Kidney tubule cell (primary cell): ENCODE data around the gene UBAP2L.

Source experiments
- DNase-seq: peaks from one replicate; pipeline ENCODE4 v3.0.0-alpha.2; 2018; ENCODE audit warnings: low spot score

The UBAP2L gene, protein sequence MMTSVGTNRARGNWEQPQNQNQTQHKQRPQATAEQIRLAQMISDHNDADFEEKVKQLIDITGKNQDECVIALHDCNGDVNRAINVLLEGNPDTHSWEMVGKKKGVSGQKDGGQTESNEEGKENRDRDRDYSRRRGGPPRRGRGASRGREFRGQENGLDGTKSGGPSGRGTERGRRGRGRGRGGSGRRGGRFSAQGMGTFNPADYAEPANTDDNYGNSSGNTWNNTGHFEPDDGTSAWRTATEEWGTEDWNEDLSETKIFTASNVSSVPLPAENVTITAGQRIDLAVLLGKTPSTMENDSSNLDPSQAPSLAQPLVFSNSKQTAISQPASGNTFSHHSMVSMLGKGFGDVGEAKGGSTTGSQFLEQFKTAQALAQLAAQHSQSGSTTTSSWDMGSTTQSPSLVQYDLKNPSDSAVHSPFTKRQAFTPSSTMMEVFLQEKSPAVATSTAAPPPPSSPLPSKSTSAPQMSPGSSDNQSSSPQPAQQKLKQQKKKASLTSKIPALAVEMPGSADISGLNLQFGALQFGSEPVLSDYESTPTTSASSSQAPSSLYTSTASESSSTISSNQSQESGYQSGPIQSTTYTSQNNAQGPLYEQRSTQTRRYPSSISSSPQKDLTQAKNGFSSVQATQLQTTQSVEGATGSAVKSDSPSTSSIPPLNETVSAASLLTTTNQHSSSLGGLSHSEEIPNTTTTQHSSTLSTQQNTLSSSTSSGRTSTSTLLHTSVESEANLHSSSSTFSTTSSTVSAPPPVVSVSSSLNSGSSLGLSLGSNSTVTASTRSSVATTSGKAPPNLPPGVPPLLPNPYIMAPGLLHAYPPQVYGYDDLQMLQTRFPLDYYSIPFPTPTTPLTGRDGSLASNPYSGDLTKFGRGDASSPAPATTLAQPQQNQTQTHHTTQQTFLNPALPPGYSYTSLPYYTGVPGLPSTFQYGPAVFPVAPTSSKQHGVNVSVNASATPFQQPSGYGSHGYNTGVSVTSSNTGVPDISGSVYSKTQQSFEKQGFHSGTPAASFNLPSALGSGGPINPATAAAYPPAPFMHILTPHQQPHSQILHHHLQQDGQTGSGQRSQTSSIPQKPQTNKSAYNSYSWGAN

DNA sequence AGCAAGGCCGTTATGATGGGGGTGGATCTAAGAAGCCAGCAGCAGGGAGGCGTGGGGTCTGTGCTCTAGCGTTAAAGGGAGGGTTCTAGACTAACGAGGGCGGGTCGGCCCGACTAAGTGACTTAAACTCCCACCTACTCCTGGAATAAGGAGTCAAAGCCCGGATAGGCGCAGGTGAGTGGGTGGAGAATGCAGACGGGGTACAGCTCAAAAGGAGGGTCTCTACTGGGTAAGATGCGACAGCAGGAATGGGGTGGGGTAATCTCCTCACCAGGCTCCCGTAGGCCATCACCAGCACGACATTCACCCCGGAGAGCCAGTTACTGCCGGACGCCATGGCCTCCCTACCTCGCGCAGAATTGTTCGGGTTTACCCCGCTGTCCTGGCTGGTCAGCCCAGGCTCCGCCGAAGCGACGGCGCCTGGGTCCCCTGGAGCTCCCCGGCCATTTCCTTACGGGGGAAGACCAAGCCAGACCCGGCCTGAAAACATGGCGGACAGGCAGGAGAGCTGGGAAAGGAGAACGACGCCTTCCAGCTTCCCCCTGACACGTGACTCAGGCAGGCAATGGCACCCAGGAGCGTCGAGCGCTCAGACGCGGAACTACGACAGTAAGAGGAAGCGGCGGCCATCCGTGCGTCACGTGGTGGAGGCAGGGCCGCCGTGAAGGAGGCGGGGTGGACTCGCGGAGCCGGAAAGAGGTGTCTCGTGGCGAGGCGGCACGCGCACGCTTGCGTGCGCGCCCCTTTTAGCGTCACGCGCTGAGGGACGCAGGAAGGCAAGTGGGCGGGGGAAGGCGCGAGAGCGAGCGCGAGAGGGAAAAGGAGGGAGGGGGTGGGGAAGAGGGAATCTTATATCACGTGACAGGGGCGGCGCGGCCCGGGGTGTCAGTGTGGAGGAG is at the start of gene UBAP2L:
Gene UBAP2L, plus strand, starts transcription at position 885 of the 899 bp plus-strand sequence. CDS start 4,169 bp downstream, outside the sequence.
- DNase-seq = peak; percentile 100

DNA sequence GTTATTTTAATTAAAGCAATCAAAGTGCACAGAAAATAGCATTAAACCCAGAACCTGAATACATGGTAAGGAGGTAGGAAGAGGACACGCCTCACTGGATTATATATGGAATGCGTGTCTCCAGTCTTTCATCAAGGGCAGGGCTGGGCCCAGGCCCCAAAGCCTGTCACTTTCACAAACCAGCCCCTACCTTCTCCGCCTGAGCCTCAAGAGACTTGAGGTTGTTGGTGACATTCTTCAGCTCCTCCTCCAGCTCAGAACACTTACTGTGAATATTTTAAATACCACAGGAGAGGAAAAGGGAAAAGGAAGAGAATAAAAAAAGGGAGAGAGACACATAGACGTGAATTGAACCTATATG is 49.6 kb upstream of the UBAP2L start:
- no peak for DNase-seq

DNA sequence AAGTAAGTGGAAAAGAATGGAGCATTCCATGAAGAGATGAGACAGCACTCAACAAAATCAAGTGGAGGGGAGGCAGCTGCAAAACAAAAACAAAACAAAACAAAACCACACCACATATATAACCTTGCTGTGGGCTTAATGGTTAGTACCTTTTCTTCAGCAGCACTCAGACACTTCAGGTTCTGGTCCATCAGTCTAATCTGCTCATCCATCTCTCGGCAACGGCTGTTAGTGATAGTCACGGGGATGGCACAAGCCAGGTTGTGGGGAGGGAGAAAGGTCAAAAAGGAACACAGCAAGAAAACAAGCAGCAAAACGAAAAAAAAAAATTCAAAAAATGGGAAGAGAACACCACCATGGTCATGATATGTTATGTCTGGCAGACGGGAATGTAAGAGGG is 48.9 kb upstream of the UBAP2L start:
- no peak for DNase-seq

DNA sequence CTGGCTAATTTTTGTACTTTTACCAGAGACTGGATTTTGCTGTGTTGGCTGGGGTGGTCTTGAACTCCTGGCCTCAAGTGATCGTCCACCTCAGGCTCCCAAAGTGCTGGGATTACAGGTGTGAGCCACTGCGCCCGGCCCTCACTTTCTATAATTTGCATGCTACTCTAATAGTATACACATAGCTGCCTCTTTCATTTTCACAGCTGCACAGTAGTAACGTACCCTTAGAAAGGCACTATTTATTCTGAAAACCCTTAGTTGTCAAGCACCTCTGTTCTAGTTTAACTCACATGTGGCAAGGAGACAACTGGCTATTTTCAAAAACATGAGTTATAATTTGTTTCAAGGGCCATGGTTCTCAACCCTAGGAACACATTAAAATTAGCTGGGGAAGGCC is 46.1 kb upstream of the UBAP2L start:
- DNase-seq = no peak

DNA sequence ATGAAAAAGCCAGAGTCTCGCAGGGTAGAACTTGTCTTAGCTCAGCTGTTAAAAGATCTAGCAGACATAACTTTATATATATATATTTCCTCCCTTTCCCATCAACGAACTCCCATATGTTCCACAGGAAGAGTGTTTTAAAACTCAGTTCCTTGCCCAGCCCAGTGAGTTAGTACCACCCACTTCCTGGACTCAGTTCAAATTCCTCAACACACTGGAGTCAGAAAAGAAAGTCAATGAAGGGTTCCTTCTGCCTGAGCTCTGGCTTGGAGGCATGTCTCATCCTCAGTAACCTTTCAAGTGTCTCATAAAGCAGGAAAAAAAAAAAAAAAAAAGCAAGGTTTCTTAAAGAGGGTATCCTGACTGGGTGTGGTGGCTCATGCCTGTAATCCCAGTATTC is 44.4 kb upstream of the UBAP2L start:
- DNase-seq = peak; percentile 83

DNA sequence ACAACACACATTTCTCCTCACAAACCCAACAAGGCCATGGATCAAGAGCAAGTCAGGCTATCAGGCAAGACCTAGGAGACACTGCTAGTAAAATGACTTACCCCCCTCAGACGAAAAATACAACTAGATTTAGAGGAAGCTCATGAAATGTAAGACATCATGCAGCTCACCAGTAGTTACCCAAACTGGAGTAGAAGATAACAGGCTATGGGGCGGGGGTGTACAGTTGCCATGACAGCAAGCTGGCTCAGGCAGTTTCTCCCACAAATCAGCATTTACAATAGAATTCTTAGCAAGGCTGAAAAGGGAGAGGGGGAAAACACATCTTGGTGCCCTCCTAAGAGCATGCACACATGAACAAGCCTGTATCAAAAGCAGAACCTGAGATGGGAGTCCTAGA is 42.7 kb upstream of the UBAP2L start:
- no peak for DNase-seq

DNA sequence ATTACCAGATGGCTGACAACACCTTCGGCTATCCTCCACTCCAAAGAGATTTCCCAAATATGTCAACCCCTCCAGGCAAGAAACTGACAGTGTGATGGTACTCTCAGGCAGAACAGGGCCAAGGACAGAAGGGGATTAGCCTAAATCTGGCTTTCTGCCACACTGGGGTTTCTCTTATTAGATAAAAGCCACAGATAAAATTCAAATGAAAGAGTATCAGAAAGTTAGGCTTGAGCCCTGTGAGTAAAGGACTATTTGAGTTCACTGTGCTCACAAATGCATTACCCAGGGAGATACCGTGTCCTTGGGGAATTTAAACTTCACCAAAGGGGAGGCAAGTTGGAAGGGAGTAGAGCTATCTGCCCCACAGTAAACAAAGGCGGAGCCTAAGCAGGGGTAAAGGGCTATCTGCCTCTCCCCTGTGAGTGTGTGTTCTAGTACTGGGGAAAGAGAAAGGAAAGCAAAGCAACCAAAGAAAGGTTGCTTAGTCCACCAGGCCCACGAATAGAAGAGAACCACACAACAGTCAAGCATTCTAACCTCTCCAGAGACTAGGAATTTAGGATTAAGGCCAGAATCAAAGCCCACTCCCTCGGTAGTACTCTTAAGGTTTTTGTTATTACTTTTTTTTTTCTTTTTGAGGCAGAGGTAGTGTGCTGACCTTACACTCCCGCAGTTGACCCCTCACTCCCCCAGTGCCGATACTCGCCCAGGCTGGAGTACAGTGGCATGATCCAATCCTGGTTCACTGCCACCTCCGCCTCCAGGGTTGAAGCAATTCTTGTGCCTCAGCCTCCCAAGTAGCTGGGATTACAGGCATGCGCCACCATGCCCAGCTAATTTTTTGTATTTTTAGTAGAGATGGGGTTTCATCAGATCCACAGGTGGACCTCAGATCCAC is 41.6 kb upstream of the UBAP2L start:
- no peak for DNase-seq

DNA sequence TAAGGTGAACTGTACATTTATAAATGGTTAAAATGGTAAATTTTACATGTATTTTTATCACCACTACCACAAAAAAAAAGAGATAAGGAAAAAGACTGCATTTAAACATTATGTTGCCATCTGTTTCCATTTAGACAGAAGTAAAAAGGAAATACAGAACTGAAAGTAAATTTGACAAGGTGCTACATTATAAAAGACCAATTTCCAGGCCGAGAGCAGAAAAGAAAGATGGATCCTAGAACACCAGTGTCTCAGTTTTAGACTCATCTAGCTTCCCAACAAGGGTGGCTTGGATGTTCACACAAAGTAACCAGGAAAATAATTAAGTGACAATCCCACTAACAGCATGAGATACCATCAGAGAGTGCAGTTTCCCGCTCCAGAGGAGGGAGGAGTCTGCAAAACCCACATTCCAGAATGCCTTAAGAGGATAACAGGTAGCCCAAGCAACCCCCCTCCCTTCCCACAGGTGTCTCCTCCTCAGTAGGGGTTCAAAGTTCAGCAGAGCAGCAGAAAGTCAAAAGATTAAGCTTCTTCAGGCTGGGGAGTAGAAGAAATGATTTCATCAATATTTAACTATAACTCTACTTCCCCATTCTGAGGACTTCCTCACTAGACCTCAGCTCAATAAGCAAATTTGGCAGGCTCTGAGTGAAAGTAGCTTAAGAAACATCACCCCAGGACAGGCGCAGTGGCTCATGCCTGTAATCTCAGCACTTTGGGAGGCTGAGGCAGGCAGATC is 40.6 kb upstream of the UBAP2L start:
- DNase-seq = no peak

DNA sequence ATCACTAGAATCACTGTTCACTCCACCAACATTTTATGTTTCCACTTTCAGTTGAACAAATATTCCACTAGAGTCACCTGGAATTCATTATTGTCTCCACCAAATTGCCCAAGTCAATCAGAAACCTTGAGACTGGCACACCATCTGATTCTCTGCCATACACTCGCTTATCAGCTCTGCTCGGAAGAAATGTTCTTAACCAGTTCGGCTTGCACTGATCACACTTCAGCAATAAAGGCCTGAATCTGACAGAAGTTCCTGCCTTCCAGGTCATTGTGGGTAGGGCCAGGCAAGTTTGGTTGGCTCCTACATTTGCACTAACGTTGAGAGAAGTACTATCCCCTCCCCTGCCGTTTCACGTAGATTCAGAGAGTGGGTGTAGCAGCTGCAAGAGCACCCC is 38.8 kb upstream of the UBAP2L start:
- DNase-seq = no peak

DNA sequence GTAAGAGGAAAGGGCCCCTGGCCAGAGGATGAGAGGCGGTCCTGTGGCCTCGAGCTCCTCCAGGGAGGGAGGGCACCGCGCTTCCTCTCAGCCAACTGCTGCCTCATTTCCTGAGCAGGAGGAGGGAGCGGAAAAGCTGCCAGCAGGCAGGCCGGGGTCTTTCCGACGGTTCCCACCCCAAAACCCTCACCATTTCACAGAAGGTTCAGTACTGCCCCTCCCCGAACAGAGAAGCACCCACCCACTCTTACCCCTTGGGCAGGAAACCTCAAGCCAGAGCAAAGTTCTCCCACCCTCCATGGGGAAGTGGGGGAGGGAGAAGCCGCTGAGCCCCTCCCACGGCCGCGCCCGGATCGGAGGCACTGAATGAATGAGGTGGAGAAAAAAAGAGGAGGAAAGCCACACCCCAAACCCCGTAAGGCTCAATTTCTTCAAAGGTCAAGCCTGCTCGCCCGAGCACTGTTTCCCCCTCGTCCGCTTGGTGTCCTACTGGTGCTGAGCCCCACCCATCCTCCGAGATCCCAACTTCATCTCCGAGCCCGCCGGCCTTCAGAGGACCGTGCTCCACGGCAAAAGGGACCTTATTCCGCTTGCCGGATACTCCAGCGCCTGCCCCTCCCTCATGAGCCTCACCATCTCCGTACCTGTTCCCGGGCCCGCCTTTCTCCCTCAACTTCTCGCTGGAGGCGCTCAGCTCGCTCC is 38.3 kb upstream of the UBAP2L start:
- peak; percentile 75 for DNase-seq

DNA sequence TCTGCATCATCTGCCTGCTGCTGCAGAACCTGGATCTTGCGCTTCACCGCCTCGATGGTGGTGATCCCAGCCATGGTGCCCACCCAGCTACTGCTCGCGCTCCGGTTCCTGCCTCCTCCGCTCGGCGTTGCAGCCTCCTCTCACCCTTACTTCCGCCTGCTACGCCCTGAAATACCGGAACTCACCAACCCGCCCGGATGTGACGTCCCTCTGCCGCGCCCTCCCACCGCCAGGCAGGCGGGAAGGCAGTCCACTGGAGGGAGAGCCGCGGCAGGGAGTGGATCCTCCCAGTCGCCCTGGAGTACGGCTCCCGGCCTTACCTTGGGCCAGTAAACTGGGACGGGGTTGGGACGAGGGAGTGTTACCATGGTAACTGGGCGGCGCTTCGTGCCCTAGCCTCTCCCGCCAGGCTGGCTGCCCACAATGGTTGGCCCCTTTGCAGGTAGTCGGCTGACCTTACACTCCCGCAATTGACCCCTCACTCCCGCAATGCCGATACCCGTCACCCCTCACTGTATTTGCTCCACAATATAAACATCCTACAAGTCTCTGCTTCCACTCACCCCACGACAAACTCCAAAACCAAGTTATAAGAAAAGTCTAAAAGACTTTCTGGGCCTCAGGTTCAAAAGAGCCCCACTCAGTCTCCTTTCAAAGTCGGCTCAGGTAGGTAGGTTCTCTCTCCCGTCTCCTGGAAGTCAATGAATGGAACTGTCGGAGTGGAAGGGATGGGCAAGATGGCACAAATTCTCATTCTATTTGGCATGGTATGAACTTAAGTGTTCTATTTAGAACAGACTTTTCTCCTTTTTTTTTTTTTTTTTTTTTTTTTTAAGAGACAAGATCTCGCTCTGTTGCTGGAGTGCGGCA is 37.5 kb upstream of the UBAP2L start:
- DNase-seq = peak; percentile 99

DNA sequence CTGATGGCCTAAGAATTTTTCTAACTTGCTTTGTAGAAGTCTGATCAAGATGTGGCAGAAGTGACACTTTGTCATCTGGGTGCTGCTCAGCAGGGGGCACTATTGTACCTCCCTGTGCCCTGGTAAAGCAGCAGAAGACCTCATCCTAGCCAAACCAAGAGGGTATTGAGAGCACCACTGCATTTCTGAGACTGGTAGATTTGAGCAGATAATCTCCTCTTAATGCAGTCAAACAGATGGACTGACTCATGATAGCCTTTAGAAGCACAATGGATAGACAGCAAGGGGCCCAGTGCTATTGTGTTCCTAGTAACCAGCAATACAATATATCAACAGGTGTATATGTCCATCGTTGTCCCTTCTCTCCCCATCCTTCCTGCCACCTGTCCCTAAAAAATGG is 34.6 kb upstream of the UBAP2L start:
- peak; percentile 61 for DNase-seq

DNA sequence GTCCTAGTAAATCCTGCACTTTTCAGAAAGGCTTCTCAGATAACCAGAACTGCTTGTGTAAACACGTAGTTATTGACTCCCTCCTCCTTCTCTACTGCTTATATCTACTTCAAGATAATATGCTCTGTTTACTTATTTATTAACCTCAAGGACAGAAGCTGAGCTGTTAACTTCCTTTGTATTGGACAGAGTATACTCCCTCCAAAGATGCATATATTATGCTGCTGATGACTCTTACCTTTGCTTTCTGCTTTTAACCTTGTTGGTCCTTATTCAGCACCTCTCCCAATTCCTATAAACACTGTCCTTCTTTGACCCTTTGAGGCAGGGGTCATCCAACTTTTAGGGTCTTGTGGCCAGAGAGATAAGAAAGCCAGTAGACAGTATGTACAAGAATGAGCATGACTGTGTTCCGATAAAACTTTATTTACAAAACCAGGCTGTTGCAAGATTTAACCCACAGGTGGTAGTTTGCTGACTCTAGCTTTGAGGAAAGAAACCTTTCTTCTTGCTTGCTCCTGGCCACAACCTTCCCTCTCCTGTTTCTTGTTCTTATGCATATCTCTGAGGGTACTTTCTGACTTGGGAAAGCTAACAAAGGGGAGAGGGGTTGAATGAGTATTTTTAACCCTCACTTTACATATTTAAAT is 33.8 kb upstream of the UBAP2L start:
- no peak for DNase-seq

DNA sequence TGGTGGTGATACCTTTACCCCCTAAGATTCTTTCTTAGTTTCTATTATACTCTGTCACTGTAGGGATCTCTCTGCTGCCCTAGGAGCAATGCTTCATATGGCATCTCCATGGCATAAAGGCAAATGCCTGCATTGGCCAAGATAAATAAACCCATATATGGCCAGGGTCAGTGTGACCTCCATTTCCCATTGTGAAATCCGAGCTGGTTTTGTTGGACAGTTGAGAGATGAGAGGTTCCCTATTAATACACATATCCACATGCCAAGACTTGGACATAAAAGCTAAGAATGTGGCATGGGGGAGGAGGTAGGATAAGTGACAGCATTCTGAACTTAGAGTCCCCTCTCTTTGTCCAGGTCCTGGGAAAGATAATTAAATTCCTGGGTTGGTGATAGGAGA is 30.2 kb upstream of the UBAP2L start:
- no peak for DNase-seq

DNA sequence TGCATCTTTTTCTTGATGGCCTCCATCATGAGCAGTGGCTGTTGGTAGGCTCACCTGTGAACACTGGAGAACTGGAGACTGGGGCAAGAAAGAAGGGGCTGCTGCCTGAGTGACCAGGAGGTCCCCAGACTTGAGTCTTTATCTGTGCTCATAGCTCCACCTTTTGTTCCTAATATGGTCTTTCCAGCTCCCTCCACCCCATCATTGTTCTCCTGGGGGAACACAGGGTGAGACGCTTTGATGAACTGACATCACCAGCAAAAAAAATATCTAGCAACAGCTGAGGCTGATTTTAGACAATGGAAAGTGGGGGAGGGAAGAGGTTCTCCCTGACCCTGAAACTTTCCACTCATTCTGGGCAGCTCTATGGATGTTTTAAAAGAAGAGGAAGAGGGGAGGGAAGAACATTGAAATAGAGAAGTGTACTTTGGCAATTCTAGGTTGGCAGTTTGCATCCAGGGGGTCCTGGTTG is 28.7 kb upstream of the UBAP2L start, which contains the start of gene TPM3:
Gene TPM3, minus strand, starts transcription at position 111 of the 472 bp plus-strand sequence. Its CDS starts 82 bp downstream, at position 29.
- no peak for DNase-seq

DNA sequence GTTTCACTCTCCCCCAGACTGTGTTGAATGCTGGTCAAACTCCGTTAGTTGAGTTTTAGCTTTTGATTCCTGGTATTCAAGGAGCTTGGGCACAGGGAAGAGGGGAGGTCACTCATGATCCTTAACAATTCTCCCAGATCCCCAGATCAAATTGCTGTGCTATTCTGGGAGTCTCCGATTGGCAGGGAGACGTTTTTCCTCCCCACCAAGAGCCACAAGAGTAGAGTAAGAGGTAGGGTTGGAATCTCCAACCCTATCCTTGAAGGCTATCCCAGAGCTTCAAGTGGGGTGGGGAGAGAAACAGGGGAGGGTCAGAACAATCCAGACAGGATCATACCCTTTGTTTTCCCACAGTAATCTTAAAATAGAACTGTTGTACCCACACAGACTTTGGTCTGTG is 28.3 kb upstream of the UBAP2L start:
- DNase-seq = no peak

DNA sequence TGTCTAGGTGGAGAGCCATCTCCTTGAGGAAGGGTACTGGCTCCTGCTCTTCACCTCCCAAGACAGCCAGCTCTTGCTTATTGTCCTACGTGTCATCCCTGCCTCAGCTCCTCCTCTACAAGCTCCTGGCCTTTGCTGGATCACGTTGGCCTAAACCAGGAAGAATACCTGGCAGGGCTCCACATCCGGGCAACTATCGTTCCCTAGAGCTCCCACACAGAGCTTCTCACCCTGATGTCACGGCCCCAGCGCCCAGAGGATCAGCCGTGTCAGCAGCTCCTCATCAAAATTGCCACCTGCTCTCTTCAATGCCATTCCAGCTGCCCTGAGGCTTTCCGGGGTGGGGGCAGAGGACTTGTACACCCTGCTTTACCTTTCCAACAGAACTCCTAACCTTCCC is 26.9 kb upstream of the UBAP2L start:
- peak; percentile 75 for DNase-seq
